GM12878 (cell line): ENCODE results near the gene HIC1. TPM values are rescaled to one million over a fixed set of nuclear protein-coding genes. Genes with fewer than 3 reads are reported as not detected.

ENCODE experiments used
- ATAC-seq: fragments of 200-7000 bp; cut with Tn5 transposase; 3 replicates; pipeline ENCODE4 v1.9.1; 2020; ENCODE audit warnings: mild to moderate bottlenecking, moderate library complexity
- BruUV-seq: library from RNA; stranded (reverse); fragments of 400-500 nt; replicated peaks from 2 replicates; lab custom pipeline; 2021; lab: Mats Ljungman, UMichigan
- CTCF ChIA-PET: fragments of 300-600 bp; sonication (Branson Sonifier 250); formaldehyde crosslinking; extraction: SDS; loops from one replicate; lab custom pipeline; 2021; ENCODE audit warnings: inconsistent platforms; lab: Yijun Ruan, JAX
- POLR2A ChIA-PET: fragments of 350-600 bp; formaldehyde crosslinking; extraction: SDS; loops from one replicate; lab custom pipeline; 2021; ENCODE audit warnings: inconsistent platforms; lab: Charles Lee
- RAD21 ChIA-PET: fragments of 300-600 bp; sonication (Branson Sonifier 250); formaldehyde crosslinking; loops from one replicate; lab custom pipeline; 2023; ENCODE audit warnings: antibody characterized with exemption; ENCODE audit not compliant: unreplicated experiment; lab: Charles Lee
- SMC1A ChIA-PET: fragments of 300-600 bp; sonication (Branson Sonifier 250); formaldehyde crosslinking; loops from one replicate; lab custom pipeline; 2023; ENCODE audit not compliant: unreplicated experiment, uncharacterized antibody; lab: Charles Lee
- DNase-seq: peaks from one replicate; pipeline ENCODE4 v3.0.0-alpha.2; 2011; ENCODE audit warnings: low read depth, low spot score
- FAIRE-seq: peaks from 3 replicates; lab custom pipeline; 2011; peaks lifted over from hg19 to GRCh38; lab: Jason Lieb, UNC
- H2AFZ ChIP-seq: 2 replicates; pipeline ENCODE4 v1.6.0; 2011; ENCODE audit warnings: low read depth, low read length, control low read depth; ENCODE audit not compliant: control insufficient read depth
- H3K27ac ChIP-seq: 2 replicates; pipeline ENCODE4 v1.5.1; 2011; ENCODE audit warnings: control low read depth; ENCODE audit not compliant: control insufficient read depth, insufficient read depth
- H3K27me3 ChIP-seq, 2 experiments: replicated peaks in 1 of 2; 2 replicates each; pipeline versions ENCODE4 v1.6.0 to v1.6.1; 2011; ENCODE audit warnings: low read length in 1 of 2; ENCODE audit not compliant: control insufficient read depth in 2 of 2, insufficient read depth in 2 of 2
- H3K36me3 ChIP-seq, 2 experiments: 2 replicates each; pipeline ENCODE4 v1.5.1; 2011; ENCODE audit warnings: low read length in 1 of 2; ENCODE audit not compliant: control insufficient read depth in 2 of 2, insufficient read depth in 2 of 2
- H3K4me1 ChIP-seq: 2 replicates; pipeline ENCODE4 v1.6.1; 2011; ENCODE audit warnings: mild to moderate bottlenecking, low read length, moderate library complexity, mixed read lengths; ENCODE audit not compliant: control insufficient read depth, insufficient read depth
- H3K4me2 ChIP-seq: 2 replicates; pipeline ENCODE4 v1.6.0; 2011; ENCODE audit warnings: control low read depth; ENCODE audit not compliant: control insufficient read depth, insufficient read depth
- H3K4me3 ChIP-seq: fragments of 200-600 bp; sonication (generic); 2 replicates; pipeline ENCODE4 v1.5.1; 2016
- H3K79me2 ChIP-seq: 2 replicates; pipeline ENCODE4 v1.6.0; 2011; ENCODE audit warnings: low read length; ENCODE audit not compliant: control insufficient read depth, insufficient read depth
- H3K9ac ChIP-seq: 2 replicates; pipeline ENCODE4 v1.8.0; 2011; ENCODE audit warnings: low read length, control low read depth, mixed read lengths; ENCODE audit not compliant: control insufficient read depth, insufficient read depth
- H3K9me3 ChIP-seq: replicated peaks from 3 replicates; pipeline ENCODE4 v1.5.1; 2011; ENCODE audit warnings: mild to moderate bottlenecking, low read length; ENCODE audit not compliant: control insufficient read depth, insufficient read depth
- H4K20me1 ChIP-seq: 2 replicates; pipeline ENCODE4 v1.6.0; 2011; ENCODE audit not compliant: control insufficient read depth, insufficient read depth
- BCL3 ChIP-seq: IDR thresholded peaks from 2 replicates; pipeline ENCODE4 v1.6.1; 2011; ENCODE audit warnings: borderline replicate concordance, low read depth, mild to moderate bottlenecking, moderate library complexity, low read length; ENCODE audit not compliant: insufficient read depth, poor library complexity, severe bottlenecking
- EGR1 ChIP-seq, 2 experiments: IDR thresholded peaks; 1 replicate in 1 of 2; 2 replicates in 1 of 2; pipeline ENCODE4 v1.6.1; 2011 to 2012; ENCODE audit warnings: low read depth in 2 of 2, low read length in 2 of 2, borderline replicate concordance in 1 of 2, mild to moderate bottlenecking in 1 of 2, moderate library complexity in 1 of 2
- GABPA ChIP-seq: IDR thresholded peaks from 2 replicates; pipeline ENCODE4 v1.6.1; 2014; ENCODE audit warnings: antibody characterized with exemption, low read depth, mild to moderate bottlenecking, inconsistent platforms
- MEF2B ChIP-seq: fragments of 450-650 bp; IDR thresholded peaks from 2 replicates; pipeline ENCODE4 v1.6.1; 2018; ENCODE audit warnings: mild to moderate bottlenecking, moderate library complexity; ENCODE audit not compliant: partially characterized antibody, poor library complexity, severe bottlenecking
- RELB ChIP-seq: fragments of 450-650 bp; IDR thresholded peaks from 2 replicates; pipeline ENCODE4 v1.6.1; 2017; ENCODE audit warnings: low read depth, mild to moderate bottlenecking, moderate library complexity
- SMAD1 ChIP-seq: fragments of 450-650 bp; IDR thresholded peaks from 2 replicates; pipeline ENCODE4 v1.6.1; 2018; ENCODE audit warnings: mild to moderate bottlenecking, low read depth; ENCODE audit not compliant: partially characterized antibody
- SUZ12 ChIP-seq: fragments of 200-600 bp; sonication (generic); IDR thresholded peaks from one replicate; pipeline ENCODE4 v1.6.1; 2018; ENCODE audit warnings: antibody characterized with exemption, mild to moderate bottlenecking; ENCODE audit not compliant: unreplicated experiment
- TARDBP ChIP-seq: IDR thresholded peaks from 2 replicates; pipeline ENCODE4 v1.6.1; 2016; ENCODE audit warnings: borderline replicate concordance
- whole genome bisulfite sequencing: methylation state at CpG from one replicate; pipeline ENCODE4 v1.1.6; 2016; ENCODE audit warnings: low lambda C conversion rate; ENCODE audit not compliant: insufficient replicate concordance, insufficient coverage; ENCODE audit errors: missing lambda C conversion rate; 5-methylcytosine and 5-hydroxymethylcytosine counted together
- in situ Hi-C: fragments of 300-500 bp; cut with MboI; formaldehyde crosslinking; loops from 9 replicates; pipeline ENCODE4 v1.14.3; 2018; ENCODE audit warnings: mixed read lengths
- intact Hi-C: fragments of 100-400 bp; cut with micrococcal nuclease; formaldehyde crosslinking; loops from one replicate; pipeline ENCODE4 v1.14.2; 2022; ENCODE audit not compliant: unreplicated experiment
- polyA plus RNA-seq, 11 experiments: library from polyadenylated mRNA; depleted of rRNA in 4 of 11; unstranded in 6 of 11; stranded (reverse) in 5 of 11; fragments of >200 nt; fragmentation: Nextera tagmentation in 4 of 11; fragmentation: Illumina TruSeq in 1 of 11; extraction: Ambion mirVana in 4 of 11; extraction: Trizol in 1 of 11; gene quantifications; 1 replicate in 1 of 11; 2 replicates in 10 of 11; pipeline versions ENCODE4 v1.2.1 to v1.2.3, GENCODE V29; 2011 to 2016; ENCODE audit warnings: inconsistent platforms in 2 of 11, missing spikeins in 2 of 11, low read depth in 1 of 11
- total RNA-seq, 4 experiments: library from RNA; depleted of rRNA in 3 of 4; stranded (reverse); fragments of >200 nt in 3 of 4; fragmentation: Illumina TruSeq in 1 of 4; extraction: Trizol in 1 of 4; gene quantifications; 2 replicates each; pipeline versions ENCODE4 v1.2.1 to v1.2.3, GENCODE V29; 2013 to 2021

Gene HIC1
- total and polyA plus RNA-seq, 10 of the 15 experiments (the other 5 are each of a cell fraction or from before 2014, with no cell fraction given), result 0.11 to 61.1 (median 4.9) TPM

- no peak overlapping the region for H2AFZ ChIP-seq
- no peaks in the 10 kb centered on the region for H3K27me3 ChIP-seq
- in situ Hi-C loops (no loop called here), intact Hi-C loops (no loop called here)
- H3K36me3 ChIP-seq, result peaks cover 11 to 16% of the 10 kb centered on the region in 2 experiments
- H4K20me1 ChIP-seq, result no peaks in the 10 kb centered on the region
- peaks cover 10% of the 10 kb centered on the region for H3K79me2 ChIP-seq
- no peak for ATAC-seq
- no peak overlapping the region for H3K4me2 ChIP-seq
- peaks cover 69% of the 10 kb centered on the region for H3K4me1 ChIP-seq
- ChIA-PET SMC1A (interaction anchor here (0.6 to 7.1 kb wide), 7 partner anchors 15 to 159 kb away, joined by 3 to 107 read pairs (median 18); partner anchors contain the start of gene HIC1), CTCF (interaction anchor here (1.0 to 11.4 kb wide), 5 partner anchors 15 to 159 kb away, joined by 3 to 126 read pairs (median 8); partner anchors contain the start of gene HIC1), POLR2A (interaction anchor here (2.5 to 10.8 kb wide), 3 partner anchors 17 to 175 kb away, joined by 9 to 148 read pairs (median 69); no protein-coding TSS in a partner anchor), RAD21 (interaction anchor here (0.7 to 10.4 kb wide), 5 partner anchors 8 to 29 kb away, joined by 3 to 160 read pairs (median 3); partner anchors contain the start of gene HIC1)
- H3K9ac ChIP-seq, result no peak overlapping the region
- no peak for FAIRE-seq
- no peak overlapping the region for H3K4me3 ChIP-seq
- H3K9me3 ChIP-seq, result no peaks in the 10 kb centered on the region
- no TSS peak for BruUV-seq
- no peak for TF ChIP-seq MEF2B
- TF ChIP-seq SMAD1, result no peak
- TF ChIP-seq BCL3, result no peak
- no peak for TF ChIP-seq SUZ12
- TF ChIP-seq EGR1 (IDR thresholded peaks at IDR 0.05; ENCODE audit: borderline replicate concordance in 1 of 2, low read depth in 2 of 2, low read length in 2 of 2), result no peak
- TF ChIP-seq RELB, result no peak
- TF ChIP-seq GABPA, result no peak
- TF ChIP-seq TARDBP, result no peak
- no peak for DNase-seq
- H3K27ac ChIP-seq, result no peak overlapping the region
- WGBS, result 93% methylated on average over 5 of the region's 5 CpGs
Observed at GRCh38 chr17:2085648-2085949, 30.7 kb downstream of the HIC1 start.
